HepG2 (cell line): Measurements from ENCODE around the gene FAM83D. TPM values are rescaled to one million over a fixed set of nuclear protein-coding genes. Genes with fewer than 3 reads are reported as not detected.

ENCODE experiments used
- ATAC-seq: fragments of 200-7000 bp; cut with Tn5 transposase; 3 replicates; pipeline ENCODE4 v1.9.1; 2020; ENCODE audit warnings: mild to moderate bottlenecking, moderate library complexity
- BruUV-seq: library from RNA; stranded (reverse); fragments of 400-500 nt; replicated peaks from 2 replicates; lab custom pipeline; 2021; lab: Mats Ljungman, UMichigan
- CTCF ChIA-PET: fragments of 300-600 bp; formaldehyde crosslinking; extraction: SDS; loops from one replicate; lab custom pipeline; 2021; ENCODE audit warnings: low total read pairs, inconsistent platforms, low intra/inter-chr PET ratio; lab: Yijun Ruan, JAX
- POLR2A ChIA-PET: fragments of 350-600 bp; sonication (Branson Sonifier 250); formaldehyde crosslinking; loops from one replicate; lab custom pipeline; 2020; ENCODE audit warnings: antibody characterized with exemption, inconsistent platforms; lab: Yijun Ruan, JAX
- DNase-seq: peaks from one replicate; pipeline ENCODE4 v3.0.0-alpha.2; 2015; ENCODE audit warnings: low spot score
- FAIRE-seq: peaks from 3 replicates; lab custom pipeline; 2011; peaks lifted over from hg19 to GRCh38; lab: Jason Lieb, UNC
- H2AFZ ChIP-seq: one replicate; pipeline ENCODE4 v1.6.1; 2011; ENCODE audit warnings: low read length, inconsistent platforms
- H3K27ac ChIP-seq: fragments of 300-600 bp; 3 replicates; pipeline ENCODE4 v1.8.0; 2011; ENCODE audit warnings: mixed run types, mild to moderate bottlenecking, mixed read lengths, low read length, inconsistent platforms; ENCODE audit not compliant: insufficient read depth; ENCODE audit errors: extremely low read length
- H3K27me3 ChIP-seq, 2 experiments: fragments of 200-600 bp in 1 of 2; 2 replicates in 1 of 2; 3 replicates in 1 of 2; pipeline versions ENCODE4 v1.6.0 to v1.8.0; 2011; ENCODE audit warnings: low read length in 2 of 2, mild to moderate bottlenecking in 2 of 2, moderate library complexity in 2 of 2, inconsistent platforms in 1 of 2; ENCODE audit not compliant: insufficient read depth in 2 of 2, control insufficient read depth in 1 of 2
- H3K36me3 ChIP-seq, 2 experiments: fragments of 200-600 bp in 1 of 2; replicated peaks in 1 of 2; 2 replicates in 1 of 2; 3 replicates in 1 of 2; pipeline versions ENCODE4 v1.5.1 to v1.8.0; 2011; ENCODE audit warnings: low read length in 2 of 2, inconsistent platforms in 1 of 2; ENCODE audit not compliant: insufficient read depth in 2 of 2, control insufficient read depth in 1 of 2
- H3K4me1 ChIP-seq: 2 replicates; pipeline ENCODE4 v1.5.1; 2012; ENCODE audit warnings: low read length, inconsistent platforms; ENCODE audit not compliant: insufficient read depth
- H3K4me2 ChIP-seq: 2 replicates; pipeline ENCODE4 v1.6.0; 2011; ENCODE audit warnings: low read depth, low read length, inconsistent platforms
- H3K4me3 ChIP-seq, 3 experiments: fragments of 200-600 bp in 1 of 3; sonication (generic), shearing (Covaris generic) in 1 of 3; replicated peaks in 1 of 3; 2 replicates each; pipeline ENCODE4 v1.5.1; 2011 to 2016; ENCODE audit warnings: low read length in 3 of 3, inconsistent platforms in 2 of 3, low read depth in 2 of 3, mild to moderate bottlenecking in 2 of 3, control low read depth in 1 of 3, mixed read lengths in 1 of 3; ENCODE audit not compliant: insufficient read depth in 1 of 3
- H3K79me2 ChIP-seq: one replicate; pipeline ENCODE4 v1.6.1; 2011; ENCODE audit warnings: low read length, inconsistent platforms; ENCODE audit not compliant: insufficient read depth
- H3K9ac ChIP-seq: 2 replicates; pipeline ENCODE4 v1.6.0; 2011; ENCODE audit warnings: mild to moderate bottlenecking, low read depth, low read length, inconsistent platforms; ENCODE audit not compliant: insufficient read depth
- H3K9me3 ChIP-seq: 2 replicates; pipeline ENCODE4 v1.5.1; 2012; ENCODE audit warnings: mild to moderate bottlenecking, low read length
- H4K20me1 ChIP-seq: 2 replicates; pipeline ENCODE4 v1.6.0; 2011; ENCODE audit warnings: inconsistent platforms, mild to moderate bottlenecking, low read length, moderate library complexity; ENCODE audit not compliant: insufficient read depth
- BCL6 ChIP-seq: IDR thresholded peaks from 2 replicates; pipeline ENCODE4 v1.6.1; 2016; ENCODE audit warnings: missing genetic modification reagents, missing compliant biosample characterization
- BHLHE40 ChIP-seq: IDR thresholded peaks from 2 replicates; pipeline ENCODE4 v1.6.1; 2011; ENCODE audit warnings: low read length, improper control_type of control experiment
- EED ChIP-seq: sonication (generic); formaldehyde crosslinking; IDR thresholded peaks from 2 replicates; pipeline ENCODE4 v1.5.0; 2020; ENCODE audit warnings: mild to moderate bottlenecking, missing genetic modification reagents
- FOXK1 ChIP-seq: sonication (generic); formaldehyde crosslinking; IDR thresholded peaks from 2 replicates; pipeline ENCODE4 v1.4.0; 2020; ENCODE audit warnings: low read depth, missing genetic modification reagents, borderline replicate concordance
- GLI4 ChIP-seq: sonication (generic); formaldehyde crosslinking; IDR thresholded peaks from 2 replicates; pipeline ENCODE4 v1.5.1; 2020; ENCODE audit warnings: missing genetic modification reagents, mild to moderate bottlenecking, moderate library complexity, borderline replicate concordance
- GPN1 ChIP-seq: sonication (generic); formaldehyde crosslinking; IDR thresholded peaks from 2 replicates; pipeline ENCODE4 v1.5.1; 2020; ENCODE audit warnings: missing genetic modification reagents, borderline replicate concordance
- MXD4 ChIP-seq: IDR thresholded peaks from 2 replicates; pipeline ENCODE4 v1.6.1; 2016; ENCODE audit warnings: mild to moderate bottlenecking, missing biosample characterization, missing genetic modification reagents
- NR2C2 ChIP-seq: sonication (generic); formaldehyde crosslinking; IDR thresholded peaks from 2 replicates; pipeline ENCODE4 v1.4.0; 2020; ENCODE audit warnings: missing genetic modification reagents, mild to moderate bottlenecking, moderate library complexity, borderline replicate concordance
- SMC3 ChIP-seq: IDR thresholded peaks from 2 replicates; pipeline ENCODE4 v1.6.1; 2011; ENCODE audit warnings: low read length, improper control_type of control experiment
- SPEN ChIP-seq: sonication (generic); formaldehyde crosslinking; IDR thresholded peaks from 2 replicates; pipeline ENCODE4 v1.5.1; 2020; ENCODE audit warnings: low read depth, mild to moderate bottlenecking, missing genetic modification reagents
- ZMYM2 ChIP-seq: sonication (generic); formaldehyde crosslinking; IDR thresholded peaks from 2 replicates; pipeline ENCODE4 v1.8.0; 2022; ENCODE audit warnings: mild to moderate bottlenecking, missing genetic modification reagents
- ZNF543 ChIP-seq: sonication (generic); formaldehyde crosslinking; IDR thresholded peaks from 2 replicates; pipeline ENCODE4 v1.4.0; 2020; ENCODE audit warnings: mild to moderate bottlenecking, missing genetic modification reagents
- ZNF577 ChIP-seq: sonication (generic); formaldehyde crosslinking; IDR thresholded peaks from 2 replicates; pipeline ENCODE4 v1.4.0; 2020; ENCODE audit warnings: mild to moderate bottlenecking, low read depth, missing genetic modification reagents, borderline replicate concordance
- WGBS: methylation state at CpG from one replicate; pipeline ENCODE4 v1.1.6; 2017; ENCODE audit warnings: low lambda C conversion rate; 5-methylcytosine and 5-hydroxymethylcytosine counted together
- in situ Hi-C: cut with HindIII; loops from 2 replicates; pipeline ENCODE4 v1.10.0; 2017; ENCODE audit warnings: low pct_unique_long_range_greater_than_20kb; ENCODE audit not compliant: extremely low pct_ligation_motif_present
- intact Hi-C: fragments of 100-400 bp; cut with micrococcal nuclease; formaldehyde crosslinking; loops from one replicate; pipeline ENCODE4 v1.10.0; 2022; ENCODE audit not compliant: unreplicated experiment
- polyA plus RNA-seq, 8 experiments: library from polyadenylated mRNA; depleted of rRNA in 3 of 8; stranded (reverse) in 7 of 8; unstranded in 1 of 8; fragments of >200 nt; fragmentation: Illumina TruSeq in 4 of 8; extraction: Trizol in 4 of 8; gene quantifications; 2 replicates each; pipeline versions ENCODE4 v1.2.1 to v1.2.3, GENCODE V29; 2011 to 2016; ENCODE audit warnings: low read depth in 4 of 8, missing spikeins in 1 of 8, mixed read lengths in 1 of 8; ENCODE audit not compliant: insufficient read depth in 1 of 8
- total RNA-seq, 5 experiments: library from RNA; depleted of rRNA; stranded (reverse); fragments of >200 nt; fragmentation: Illumina TruSeq; extraction: Trizol; gene quantifications; 2 replicates each; pipeline ENCODE4 v1.2.3, GENCODE V29; 2016; ENCODE audit warnings: low read depth in 1 of 5
- TF ChIP-seq, protein P1 (sequence below): sonication (generic); formaldehyde crosslinking; IDR thresholded peaks from 2 replicates; pipeline ENCODE4 v1.4.0; 2020; ENCODE audit warnings: missing genetic modification reagents
- TF ChIP-seq, protein P2 (sequence below): IDR thresholded peaks from 2 replicates; pipeline ENCODE4 v1.6.1; 2016; ENCODE audit warnings: mild to moderate bottlenecking, missing biosample characterization, missing genetic modification reagents
- TF ChIP-seq, protein P3 (sequence below): sonication (generic); formaldehyde crosslinking; IDR thresholded peaks from 2 replicates; pipeline ENCODE4 v1.5.1; 2020; ENCODE audit warnings: mild to moderate bottlenecking, missing genetic modification reagents

The FAM83D gene
- total and polyA plus RNA-seq, 2 of the 13 experiments (the other 11 are each of a cell fraction or from before 2014, with no cell fraction given): 51.4 to 64.0 TPM

DNA sequence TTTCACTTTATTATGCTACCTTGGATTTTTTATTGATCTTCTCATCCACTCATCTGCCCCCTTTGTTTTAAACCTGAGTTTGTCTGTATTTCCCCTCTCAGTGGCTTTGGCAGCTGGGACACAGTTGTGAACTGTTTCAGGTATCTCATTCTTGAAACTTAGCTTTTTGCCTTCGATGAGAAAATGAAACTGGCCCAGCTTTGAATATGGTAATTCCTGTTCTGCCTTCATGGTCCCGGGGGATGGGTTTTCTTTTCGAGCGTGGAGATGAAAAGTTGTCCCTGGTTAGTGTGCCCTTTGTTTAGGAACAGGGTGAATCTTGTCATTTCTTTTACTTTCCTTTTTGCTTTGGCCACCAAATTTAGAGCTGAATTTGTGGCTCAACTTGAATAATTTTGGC lies 61.6 kb downstream of the FAM83D start:
- intact Hi-C loops (no loop called here), in situ Hi-C loops (no loop called here)
- FAIRE-seq: no peak
- Histone ChIP-seq H3K4me3 (no peak overlapping the region), H3K9me3 (no peaks in the 10 kb centered on the region), H3K9ac (no peak overlapping the region), H3K4me1 (peaks cover 48% of the 10 kb centered on the region), H3K27ac (no peak overlapping the region), H3K79me2 (peaks cover 4% of the 10 kb centered on the region), H3K27me3 (no peaks in the 10 kb centered on the region), H2AFZ (no peak overlapping the region), H3K4me2 (no peak overlapping the region), H3K36me3 (peaks cover 7 to 54% of the 10 kb centered on the region in 2 experiments; a peak in 4 of 5 replicates), H4K20me1 (no peaks in the 10 kb centered on the region)
- no peak for DNase-seq
- ChIA-PET CTCF (interaction anchor here (0.8 kb wide), 1 partner anchor 140 kb away, joined by 3 read pairs; no protein-coding TSS in a partner anchor), POLR2A (no interaction called here)
- no peak for TF ChIP-seq NR2C2 (CRISPR knock-in tag)
- TF ChIP-seq ZNF577 (CRISPR knock-in tag): no peak
- TF ChIP-seq ZMYM2 (CRISPR knock-in tag): no peak
- ATAC-seq: no peak
- 94% methylated on average over 4 of the region's 4 CpGs for WGBS
- no TSS peak for BruUV-seq

DNA sequence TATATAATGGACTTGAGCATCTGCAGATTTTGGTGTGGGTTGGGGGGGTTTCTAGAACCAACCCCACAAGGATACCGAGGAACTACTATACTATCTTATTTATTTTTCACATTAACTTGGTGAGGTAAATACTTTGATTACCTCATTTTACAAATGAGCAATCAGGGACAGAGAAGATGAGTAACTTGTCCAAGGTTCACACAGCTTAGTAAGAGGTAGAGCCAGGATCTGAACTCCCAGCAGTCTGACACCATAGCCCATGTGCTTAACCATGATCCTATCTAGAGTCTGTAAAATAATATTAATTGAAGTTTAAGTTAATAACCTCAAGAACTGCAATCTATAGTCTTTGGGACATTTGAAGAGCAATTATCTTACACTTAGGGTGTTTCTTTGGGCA lies 64.5 kb downstream of the FAM83D start:
- 90% methylated on average over 1 of the region's 1 CpG for WGBS
- no peak overlapping the region for H3K9ac ChIP-seq
- H3K4me2 ChIP-seq: no peak overlapping the region
- intact Hi-C loops: no loop called here
- H3K4me1 ChIP-seq: peaks cover 38% of the 10 kb centered on the region
- POLR2A ChIA-PET: interaction anchor here (1.4 kb wide), 1 partner anchor 29 kb away, joined by 3 read pairs; the partner anchor contains the start of gene DHX35
- H3K9me3 ChIP-seq: no peaks in the 10 kb centered on the region
- no peaks in the 10 kb centered on the region for H3K27me3 ChIP-seq
- H4K20me1 ChIP-seq: no peaks in the 10 kb centered on the region
- DNase-seq (no peak), ATAC-seq (no peak), FAIRE-seq (no peak)
- in situ Hi-C loops: no loop called here
- no peaks in the 10 kb centered on the region for H3K79me2 ChIP-seq
- H2AFZ ChIP-seq: no peak overlapping the region
- BruUV-seq: no TSS peak
- H3K4me3 ChIP-seq: no peak overlapping the region
- CTCF ChIA-PET: no interaction called here
- H3K36me3 ChIP-seq: peaks cover 9 to 54% of the 10 kb centered on the region in 2 experiments; a peak in 4 of 5 replicates
- no peak overlapping the region for H3K27ac ChIP-seq
- TF ChIP-seq ZNF543 (CRISPR knock-in tag) (no peak), BHLHE40 (no peak), SMC3 (no peak), FOXK1 (CRISPR knock-in tag) (no peak), GLI4 (CRISPR knock-in tag) (no peak), GPN1 (CRISPR knock-in tag) (no peak), MXD4 (CRISPR knock-in tag) (no peak), EED (CRISPR knock-in tag) (no peak), BCL6 (CRISPR knock-in tag) (no peak), SPEN (CRISPR knock-in tag) (no peak)
- TF ChIP-seq, protein P1, sequence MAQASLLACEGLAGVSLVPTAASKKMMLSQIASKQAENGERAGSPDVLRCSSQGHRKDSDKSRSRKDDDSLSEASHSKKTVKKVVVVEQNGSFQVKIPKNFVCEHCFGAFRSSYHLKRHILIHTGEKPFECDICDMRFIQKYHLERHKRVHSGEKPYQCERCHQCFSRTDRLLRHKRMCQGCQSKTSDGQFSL (CRISPR knock-in tag): no peak
- TF ChIP-seq, protein P2, sequence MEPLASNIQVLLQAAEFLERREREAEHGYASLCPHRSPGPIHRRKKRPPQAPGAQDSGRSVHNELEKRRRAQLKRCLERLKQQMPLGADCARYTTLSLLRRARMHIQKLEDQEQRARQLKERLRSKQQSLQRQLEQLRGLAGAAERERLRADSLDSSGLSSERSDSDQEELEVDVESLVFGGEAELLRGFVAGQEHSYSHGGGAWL (CRISPR knock-in tag): no peak
- TF ChIP-seq, protein P3, sequence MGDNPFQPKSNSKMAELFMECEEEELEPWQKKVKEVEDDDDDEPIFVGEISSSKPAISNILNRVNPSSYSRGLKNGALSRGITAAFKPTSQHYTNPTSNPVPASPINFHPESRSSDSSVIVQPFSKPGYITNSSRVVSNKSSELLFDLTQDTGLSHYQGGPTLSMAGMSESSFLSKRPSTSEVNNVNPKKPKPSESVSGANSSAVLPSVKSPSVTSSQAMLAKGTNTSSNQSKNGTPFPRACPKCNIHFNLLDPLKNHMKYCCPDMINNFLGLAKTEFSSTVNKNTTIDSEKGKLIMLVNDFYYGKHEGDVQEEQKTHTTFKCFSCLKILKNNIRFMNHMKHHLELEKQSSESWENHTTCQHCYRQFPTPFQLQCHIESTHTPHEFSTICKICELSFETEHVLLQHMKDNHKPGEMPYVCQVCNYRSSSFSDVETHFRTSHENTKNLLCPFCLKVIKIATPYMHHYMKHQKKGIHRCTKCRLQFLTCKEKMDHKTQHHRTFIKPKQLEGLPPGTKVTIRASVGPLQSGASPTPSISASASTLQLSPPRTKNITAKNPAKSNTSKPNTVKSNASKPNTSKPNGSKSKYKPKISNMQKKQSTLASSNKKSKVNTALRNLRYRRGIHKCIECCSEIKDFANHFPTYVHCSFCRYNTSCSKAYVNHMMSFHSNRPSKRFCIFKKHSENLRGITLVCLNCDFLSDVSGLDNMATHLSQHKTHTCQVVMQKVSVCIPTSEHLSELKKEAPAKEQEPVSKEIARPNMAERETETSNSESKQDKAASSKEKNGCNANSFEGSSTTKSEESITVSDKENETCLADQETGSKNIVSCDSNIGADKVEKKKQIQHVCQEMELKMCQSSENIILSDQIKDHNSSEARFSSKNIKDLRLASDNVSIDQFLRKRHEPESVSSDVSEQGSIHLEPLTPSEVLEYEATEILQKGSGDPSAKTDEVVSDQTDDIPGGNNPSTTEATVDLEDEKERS (CRISPR knock-in tag): no peak
